Measurements from ENCODE around the gene RNF207.
"Not testable (repeated sequence)": the region's sequence is repeated elsewhere in the genome, so short reads cannot be mapped to it uniquely, and the experiment has no call there.

RNF207 gene

DNA sequence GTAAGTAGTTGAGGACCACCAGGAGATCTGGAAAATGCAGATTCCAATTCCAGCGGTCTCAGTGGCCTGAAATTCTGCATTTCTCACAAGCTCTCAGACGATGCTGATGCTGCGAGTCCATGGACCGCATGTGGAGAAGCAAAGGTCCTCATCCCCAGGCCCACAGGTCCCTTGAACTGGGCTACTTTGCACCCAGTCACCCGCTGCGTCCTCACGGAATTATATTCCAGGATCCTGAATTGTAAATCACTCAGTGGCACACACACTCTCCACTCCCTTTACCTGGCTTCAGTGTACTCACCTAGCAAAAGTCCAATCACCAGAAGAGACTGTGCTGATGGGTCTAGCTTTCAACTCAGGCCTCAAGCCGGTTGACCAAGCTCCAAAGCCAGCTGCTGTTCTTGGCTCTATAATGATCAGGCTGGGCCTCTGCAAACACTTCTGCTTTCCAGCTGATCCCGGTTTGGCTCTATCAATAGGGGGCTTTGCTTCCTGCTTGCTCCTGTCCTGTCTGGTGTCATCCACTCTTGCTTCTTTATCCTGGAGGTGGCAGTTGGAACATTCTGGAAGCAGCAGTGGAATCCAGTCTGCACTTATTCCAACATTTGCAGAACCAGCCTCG is 5.6 kb upstream of the RNF207 start:
- DNase-seq (ENCODE audit: low read depth): no peak

DNA sequence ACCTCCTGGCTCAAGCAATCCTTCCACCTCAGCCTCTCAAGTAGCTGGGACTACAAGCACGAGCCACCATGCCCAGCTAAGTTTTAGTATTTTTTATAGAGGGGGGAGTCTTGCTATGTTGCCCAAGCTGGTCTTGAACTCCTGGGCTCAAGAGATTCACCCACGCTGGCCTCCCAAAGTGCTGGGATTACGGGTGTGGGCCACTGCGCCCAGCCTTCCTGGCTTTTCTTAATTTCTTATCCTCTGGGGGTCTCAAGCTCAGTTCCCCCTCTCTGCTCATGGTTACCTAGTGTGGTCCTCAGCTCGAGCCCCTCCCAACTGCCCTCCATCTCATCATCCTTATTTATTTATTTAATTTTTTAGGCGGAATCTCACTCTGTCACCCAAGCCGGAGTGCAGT is 3.7 kb upstream of the RNF207 start:
- DNase-seq (ENCODE audit: low read depth): no peak

DNA sequence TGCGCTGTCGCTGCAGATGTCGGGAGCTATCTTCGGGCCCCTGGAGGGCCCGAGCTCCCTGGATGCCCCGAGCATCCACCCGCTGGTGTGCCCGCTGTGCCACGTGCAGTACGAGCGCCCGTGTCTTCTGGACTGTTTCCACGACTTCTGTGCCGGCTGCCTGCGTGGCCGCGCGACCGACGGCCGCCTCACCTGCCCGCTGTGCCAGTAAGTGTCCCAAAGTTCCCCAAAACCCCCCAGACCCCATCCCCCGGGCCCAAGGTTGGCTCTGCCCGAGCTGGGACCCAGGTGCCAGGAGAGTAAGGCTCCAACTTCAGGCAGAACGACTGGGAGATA is 569 bp downstream of the RNF207 start:
- DNase-seq (ENCODE audit: low read depth): no peak

DNA sequence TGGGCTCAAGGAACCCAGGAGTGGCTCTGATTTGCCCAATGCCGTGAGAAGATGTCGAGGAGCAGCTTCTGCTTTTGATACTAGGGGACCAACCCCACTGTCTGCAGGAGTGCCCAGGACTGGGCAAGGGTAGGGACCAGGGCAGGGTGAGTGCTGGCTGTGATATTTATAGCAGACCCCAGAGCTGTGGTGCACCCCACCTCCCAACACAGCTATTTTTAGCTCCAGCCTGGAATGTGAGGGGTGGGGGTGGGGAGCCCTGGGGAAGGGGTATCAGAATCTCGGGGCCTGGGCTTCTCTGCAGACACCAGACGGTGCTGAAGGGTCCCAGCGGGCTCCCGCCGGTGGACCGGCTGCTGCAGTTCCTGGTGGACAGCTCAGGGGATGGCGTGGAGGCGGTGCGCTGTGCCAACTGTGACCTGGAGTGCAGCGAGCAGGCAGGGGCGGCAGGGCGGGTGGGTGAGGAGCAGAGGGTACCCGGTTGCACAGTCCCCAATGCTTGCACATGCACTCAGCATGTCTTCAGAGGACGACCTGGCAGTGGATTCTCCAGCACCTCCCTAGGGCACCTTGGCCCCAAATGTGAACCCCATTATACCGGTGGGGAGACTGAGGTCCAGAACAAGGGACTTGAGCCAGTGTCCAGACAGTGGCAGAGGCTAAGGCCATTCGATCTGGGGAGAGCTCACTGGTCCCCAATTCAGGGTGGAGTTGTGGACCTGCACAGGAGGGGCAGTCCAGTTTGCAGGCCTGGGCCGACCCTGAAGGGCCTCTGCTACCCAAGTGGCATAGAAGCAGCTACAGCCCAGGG is 1.4 kb downstream of the RNF207 start:
- no peak for DNase-seq (ENCODE audit: low read depth)

DNA sequence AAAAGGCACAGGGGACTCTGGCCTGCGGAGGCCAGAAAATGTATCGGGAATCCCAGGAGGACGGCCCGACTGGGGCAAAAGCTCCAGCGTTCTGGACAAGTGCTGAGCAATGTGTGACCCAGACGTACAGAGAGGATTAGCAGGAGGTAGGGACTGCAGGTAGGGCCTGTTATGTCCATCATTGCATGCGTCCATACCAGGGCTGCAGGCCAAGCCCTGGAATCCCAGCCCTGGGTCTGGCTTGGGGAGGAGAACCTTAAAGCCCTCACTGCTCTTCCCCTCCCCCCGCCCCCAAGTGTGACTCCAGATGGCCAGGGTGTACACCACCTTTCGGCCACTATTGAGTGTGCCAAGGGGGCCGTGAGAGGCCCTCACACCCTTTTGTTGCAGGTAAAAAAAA is 2.0 kb downstream of the RNF207 start:
- no peak for DNase-seq (ENCODE audit: low read depth)

DNA sequence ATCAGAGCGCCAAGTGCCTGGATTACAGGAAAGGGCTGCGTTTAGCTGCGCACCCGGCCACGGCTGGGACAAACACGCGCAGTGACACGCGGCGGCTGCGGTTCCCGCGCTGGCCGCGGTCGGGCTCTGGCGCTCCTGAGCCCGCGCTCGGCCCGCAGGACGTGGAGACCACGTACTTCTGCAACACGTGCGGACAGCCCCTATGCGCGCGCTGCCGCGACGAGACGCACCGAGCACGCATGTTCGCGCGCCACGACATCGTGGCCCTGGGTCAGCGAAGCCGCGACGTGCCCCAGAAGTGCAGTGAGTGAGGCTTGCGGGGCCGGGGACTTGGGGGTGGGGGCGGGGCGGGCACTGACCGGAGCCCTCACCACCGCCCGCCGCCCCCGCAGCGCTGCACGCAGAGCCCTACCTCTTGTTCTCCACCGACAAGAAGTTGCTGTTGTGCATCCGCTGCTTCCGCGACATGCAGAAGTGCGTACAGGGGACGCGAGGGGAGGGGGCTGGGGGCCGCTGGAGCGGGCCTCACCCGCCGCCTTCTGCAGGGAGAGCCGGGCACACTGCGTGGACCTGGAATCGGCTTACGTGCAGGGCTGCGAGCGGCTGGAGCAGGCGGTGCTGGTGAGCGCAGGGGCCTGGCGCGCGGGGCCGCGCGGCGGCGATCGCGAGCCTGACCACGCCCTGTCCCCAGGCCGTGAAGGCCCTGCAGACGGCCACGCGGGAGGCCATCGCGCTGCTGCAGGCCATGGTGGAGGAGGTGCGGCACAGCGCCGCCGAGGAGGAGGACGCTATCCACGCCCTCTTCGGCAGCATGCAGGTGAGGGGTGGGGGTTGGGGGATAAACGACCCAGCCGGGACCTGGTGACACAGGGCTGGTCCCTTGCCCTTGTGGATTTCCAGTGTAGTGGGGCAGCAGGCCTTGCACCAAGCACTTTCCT is 3.1 kb downstream of the RNF207 start:
- DNase-seq (ENCODE audit: low read depth): no peak

DNA sequence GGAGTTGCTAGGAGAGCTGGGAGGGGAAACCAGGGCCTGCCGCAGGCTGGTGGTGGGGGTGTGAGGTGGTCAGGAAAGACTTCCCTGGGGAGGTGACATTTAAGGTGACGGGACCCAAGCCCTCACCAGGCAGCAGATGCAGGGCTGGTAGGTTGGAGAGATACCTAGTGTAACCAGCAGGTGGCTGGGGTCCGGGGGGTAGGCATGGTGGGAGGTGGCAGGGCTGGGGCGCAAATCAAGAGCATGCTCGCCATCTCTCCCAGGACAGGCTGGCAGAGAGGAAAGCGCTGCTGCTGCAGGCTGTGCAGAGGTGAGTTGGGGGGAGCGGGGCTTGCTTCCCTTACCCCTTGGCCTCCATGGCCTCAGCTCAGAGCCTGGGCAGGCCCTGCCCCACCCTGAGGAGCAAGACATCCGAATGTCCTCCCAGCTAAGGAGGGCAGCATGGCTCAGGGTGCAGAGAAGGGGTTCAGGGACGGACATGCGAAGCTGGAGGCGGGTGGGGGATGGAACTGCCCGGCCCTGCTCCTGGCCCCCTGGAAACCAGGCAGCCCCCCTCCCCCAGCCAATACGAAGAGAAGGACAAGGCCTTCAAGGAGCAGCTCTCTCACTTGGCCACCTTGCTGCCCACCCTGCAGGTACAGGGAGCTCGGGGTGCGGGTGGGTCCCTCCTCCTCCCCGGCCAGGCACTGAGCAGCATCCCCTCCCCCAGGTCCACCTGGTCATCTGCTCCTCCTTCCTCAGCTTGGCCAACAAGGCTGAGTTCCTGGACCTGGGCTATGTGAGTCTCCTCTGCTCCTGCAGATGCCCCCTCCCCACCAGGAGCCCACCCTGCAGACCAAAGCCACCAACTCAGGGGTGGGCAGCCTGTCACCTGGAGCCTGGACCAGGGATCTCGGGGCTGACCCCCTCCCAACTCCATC is 4.0 kb downstream of the RNF207 start:
- no peak for DNase-seq (ENCODE audit: low read depth)

DNA sequence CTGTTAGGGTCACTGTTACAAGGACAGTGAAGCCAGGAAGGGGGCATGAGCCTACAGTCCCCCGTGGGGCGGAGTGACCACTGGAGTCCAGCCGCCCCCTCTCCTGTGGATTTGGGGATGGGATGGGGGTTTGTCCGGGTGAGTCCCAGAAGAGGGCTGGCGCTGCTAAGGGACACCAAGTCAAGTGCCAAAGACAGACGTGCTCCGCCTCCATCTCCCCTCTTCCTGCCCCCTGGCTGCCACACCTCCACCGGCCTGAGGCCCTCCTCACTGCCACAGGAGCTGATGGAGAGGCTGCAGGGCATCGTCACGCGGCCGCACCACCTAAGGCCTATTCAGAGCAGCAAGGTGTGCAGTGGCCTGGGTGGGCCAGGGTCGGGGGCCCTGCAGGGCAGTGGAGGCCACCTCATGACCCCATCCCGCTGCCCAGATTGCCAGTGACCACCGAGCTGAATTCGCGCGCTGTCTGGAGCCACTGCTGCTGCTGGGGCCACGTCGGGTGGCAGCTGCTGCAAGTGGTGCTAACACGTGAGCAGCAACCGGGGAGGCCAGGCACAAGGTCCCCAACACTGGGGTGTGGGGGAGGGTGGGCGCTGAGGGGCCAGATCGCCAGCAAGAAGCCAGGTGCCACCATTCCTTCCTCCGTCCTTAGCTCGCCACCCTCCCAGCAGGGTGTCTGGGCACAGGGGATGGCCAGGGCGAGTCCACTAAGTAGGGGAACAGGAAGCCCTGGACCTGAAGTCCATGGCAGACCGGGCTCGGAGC is 4.9 kb downstream of the RNF207 start:
- DNase-seq (ENCODE audit: low read depth): no peak

DNA sequence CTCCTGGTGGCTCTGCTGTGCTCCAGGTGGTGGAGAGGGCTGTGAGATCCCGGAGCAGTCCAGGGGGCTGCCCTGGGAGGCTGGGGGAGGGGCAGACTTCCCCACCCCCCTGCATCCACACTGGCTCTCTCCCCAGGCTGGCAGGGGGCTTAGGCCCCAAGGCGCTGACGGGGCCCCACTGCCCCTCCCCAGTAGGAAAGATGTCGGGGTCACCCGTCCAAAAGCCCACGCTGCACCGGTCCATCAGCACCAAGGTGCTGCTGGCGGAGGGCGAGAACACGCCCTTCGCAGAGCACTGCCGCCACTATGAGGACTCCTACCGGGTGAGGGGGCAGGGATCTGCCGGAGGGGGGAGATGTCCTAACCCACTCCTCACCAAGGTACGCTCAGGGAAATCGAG is 5.8 kb downstream of the RNF207 start:
- no peak for DNase-seq (ENCODE audit: low read depth)

DNA sequence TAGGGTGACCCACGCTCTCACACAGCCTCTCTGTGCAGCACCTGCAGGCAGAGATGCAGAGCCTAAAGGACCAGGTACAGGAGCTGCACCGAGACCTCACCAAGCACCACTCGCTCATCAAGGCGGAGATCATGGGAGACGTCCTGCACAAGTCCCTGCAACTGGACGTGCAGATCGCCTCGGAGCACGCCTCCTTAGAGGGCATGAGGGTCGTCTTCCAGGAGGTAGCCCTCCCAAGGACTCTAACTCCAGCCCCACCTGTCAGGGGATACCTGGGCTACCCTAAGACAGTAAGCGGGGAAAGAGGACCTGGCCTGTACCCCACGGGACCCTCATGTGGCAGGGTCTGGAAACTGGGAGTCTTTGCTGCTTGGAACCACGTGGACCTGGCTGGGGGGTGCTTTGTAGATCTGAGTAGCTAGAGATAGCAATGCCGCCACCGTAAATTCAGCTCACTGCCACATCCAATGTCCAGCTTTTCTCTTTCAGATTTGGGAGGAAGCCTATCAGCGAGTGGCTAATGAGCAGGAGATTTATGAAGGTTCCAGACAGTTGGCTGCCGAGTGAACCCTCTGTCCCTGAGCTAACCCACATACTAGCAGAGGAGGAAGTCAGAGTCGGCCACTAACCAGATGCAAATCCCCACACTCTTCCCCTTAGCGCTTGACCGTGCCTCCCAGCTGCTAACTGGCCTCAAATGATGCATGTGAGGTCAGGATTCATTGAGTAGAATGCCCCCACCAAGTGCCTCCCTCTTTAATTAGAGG is 6.5 kb downstream of the RNF207 start:
- DNase-seq (ENCODE audit: low read depth): no peak

DNA sequence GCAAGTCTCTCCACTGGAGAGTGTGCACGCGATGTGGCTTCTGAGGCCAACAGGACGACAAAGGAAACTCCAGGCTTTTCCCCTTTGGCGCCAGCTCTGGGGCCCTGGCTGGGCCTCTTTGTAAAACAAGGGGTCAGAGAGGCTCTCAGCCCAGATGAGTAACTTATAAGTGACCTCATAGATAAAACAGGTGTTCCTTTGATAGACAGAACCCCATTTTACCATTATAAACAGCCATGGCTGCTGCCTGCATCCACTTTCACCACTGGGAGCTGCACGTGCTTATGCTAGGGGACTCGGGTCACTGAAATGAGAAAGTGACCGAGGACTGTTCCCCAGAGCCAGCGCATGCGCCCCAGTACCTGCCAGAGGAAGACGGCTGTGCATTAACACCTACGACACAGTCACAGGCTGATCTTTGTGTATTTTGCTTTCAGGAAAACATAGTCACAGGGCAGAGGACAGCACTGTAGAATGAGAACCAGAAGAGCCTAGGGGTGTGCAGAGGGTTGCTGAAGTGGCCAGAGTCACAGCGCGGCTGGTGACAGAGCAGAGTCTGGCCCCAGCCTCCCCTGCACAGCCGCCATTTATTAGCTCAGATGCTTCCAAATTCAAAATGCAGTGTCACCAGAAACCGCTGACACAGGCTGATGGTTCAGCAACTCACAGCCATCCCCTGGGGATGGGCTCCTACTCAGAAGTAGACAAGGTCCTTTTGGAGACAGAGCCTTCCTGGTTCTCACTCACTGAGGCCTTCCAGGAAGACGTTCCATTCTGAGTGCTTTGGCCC is 12.7 kb downstream of the RNF207 start:
- DNase-seq (ENCODE audit: low read depth): no peak

DNA sequence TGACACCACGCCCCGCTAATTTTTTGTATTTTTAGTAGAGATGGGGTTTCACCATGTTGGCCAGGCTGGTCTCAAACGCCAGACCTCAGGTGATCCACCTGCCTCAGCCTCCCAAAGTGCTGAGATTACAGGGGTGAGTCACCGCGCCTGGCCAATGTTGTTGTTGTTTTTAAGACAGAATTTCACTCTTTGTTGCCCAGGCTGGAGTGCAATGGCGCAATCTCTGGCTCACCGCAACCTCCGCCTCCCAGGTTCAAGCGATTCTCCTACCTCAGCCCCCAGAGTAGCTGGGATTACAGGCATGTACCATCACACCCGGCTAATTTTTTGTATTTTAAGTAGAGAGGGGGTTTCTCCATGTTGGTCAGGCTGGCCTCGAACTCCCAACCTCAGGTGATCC is 13.7 kb downstream of the RNF207 start:
- not testable (repeated sequence) for DNase-seq (ENCODE audit: low read depth)

DNA sequence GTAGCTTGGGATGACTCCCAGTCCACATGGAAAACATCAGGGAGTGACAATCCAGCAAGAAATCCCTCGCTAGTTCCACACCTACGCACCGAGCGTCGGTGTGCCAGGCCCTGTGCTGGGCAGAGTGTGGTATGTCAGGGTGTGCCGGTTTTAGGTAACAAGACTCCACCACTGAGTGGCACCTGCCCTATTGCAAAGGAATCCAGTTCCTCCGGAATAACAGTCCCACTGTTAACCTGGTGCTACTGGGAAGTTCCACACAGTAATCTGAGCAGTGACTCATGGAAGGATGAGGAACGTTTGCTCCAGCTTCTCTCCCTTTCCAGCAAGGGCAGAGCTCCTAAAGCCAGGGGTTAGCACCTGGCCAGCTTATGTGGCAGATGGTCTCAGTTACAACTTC is 14.3 kb downstream of the RNF207 start:
- no peak for DNase-seq (ENCODE audit: low read depth)

DNA sequence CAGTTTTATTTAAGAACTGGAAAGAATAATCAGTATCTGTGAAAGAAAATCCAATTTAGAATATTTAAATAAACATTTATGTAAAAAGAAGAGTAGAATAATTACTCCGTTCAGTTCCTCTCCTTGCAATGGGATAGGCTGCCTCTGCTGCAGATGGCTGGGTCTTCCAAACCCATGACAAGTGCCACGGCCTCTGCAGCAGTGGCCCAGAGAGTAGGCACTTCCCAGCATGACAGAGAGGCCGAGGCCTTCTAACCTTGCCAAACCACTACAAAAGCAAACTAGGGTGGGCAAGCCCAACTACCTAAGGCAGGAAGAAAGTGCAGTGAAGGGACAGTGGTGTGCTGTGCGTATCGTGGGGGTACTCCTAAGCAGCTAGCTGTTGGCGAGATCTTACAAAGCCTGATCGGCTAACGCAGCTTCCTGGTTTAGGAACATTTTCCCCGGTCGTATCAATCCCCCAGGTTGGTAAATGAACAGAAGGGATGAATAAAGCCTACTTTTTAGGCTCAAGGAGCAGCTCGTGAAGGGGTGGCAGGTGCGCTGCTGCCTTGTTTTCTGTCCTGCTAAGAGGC is 15.4 kb downstream of the RNF207 start:
- no peak for DNase-seq (ENCODE audit: low read depth)

DNA sequence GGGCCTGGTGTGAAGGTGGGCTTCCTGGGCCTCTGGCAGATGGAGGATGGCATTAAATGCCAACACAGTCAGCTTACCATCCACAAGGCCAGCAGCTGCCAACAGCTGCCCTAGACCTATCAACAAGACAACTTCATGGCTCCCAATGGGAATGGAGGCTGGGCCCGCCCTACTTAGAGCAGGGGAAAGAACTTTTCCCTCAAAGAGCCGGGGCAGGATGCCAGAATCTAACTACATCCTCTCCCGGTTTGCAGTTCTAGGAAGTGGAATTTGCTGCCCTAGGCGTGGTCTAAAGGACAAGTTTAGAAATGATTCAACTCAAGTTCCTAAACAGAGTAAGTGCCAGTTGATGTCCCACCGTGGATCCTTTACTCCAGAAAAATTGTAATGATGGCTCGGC is 16.7 kb downstream of the RNF207 start:
- DNase-seq (ENCODE audit: low read depth): no peak

DNA sequence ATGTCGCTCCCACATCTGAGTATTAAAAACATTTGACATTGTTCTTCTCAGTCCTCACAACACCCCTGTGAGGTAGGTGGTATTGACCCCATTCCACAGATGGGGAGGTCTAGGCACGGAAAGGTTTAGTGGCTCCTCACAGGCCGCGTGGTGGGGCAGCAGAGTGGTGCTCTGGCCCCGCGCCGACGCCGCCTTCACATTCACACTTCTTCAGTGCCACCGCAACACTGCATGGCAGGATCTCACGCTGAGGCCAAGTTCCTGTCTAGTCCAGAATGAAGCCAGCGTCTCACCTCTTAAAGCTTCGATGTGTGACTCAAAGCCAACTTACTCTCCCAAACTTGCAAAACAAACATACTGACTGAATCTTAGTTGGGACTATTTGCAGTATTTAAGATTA is 17.7 kb downstream of the RNF207 start:
- no peak for DNase-seq (ENCODE audit: low read depth)

DNA sequence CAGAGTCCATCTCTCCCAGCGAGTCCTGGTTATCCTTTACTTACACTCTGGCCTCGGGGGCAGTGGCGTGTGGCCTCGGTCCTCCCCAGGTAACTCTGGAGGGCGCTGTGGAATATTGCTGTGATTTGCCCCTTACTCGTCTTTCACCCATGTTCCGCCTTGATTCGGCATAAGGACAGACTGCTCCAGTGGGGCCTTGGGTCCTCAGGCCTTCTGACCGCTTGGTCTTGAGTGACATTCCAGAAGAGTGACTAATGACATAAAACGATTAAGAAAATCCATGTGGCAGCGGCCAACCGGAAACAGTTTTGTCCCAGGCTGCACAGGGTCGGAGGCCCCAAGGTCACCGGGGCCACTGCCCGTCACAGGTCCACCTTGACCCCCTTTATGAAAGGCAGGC is 18.8 kb downstream of the RNF207 start:
- no peak for DNase-seq (ENCODE audit: low read depth)

DNA sequence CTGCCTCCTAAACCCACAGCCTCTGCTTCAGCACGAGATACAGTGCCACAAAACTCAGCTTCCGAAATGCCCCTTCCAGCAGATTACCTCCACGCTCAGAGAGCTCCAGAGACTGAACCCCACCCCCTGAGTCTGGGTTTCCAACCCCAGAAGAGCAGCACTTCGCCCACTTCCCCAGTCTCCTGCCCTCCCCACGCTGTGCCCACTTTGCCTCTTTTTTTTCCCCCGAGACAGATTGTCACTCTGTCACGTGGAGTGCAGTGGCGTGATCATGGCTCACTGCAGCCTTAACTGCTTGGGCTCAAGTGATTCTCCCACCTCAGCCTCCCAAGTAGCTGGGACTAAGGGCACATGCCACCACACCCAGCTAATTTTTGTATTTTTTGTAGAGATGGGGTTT is 19.7 kb downstream of the RNF207 start:
- DNase-seq (ENCODE audit: low read depth): no peak

DNA sequence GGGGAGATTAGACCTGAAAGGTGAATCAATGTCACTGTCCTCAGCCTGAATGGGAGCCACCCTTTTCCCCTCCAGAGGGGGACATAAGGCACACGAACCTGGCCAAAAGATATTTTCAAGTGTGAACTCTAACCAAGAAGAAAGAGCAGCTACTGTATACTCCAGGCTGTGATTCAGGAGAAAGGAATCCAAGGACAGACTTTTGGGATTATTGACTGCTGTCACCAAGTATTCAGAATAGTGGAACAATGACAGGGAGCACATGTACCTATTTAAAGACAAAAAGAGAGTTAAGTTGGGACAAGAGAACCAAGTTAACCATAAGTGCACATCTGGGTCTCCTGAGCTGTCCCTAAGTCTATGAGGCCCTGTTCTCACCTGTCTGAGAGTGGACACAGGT is 27.5 kb downstream of the RNF207 start:
- DNase-seq (ENCODE audit: low read depth): no peak

Data from HS-27A (cell line).